Esophagus squamous epithelium (tissue), 4 donors: ENCODE results near the gene PPM1D.

ENCODE experiments used
- CTCF ChIP-seq, 6 experiments: fragments of 450-650 bp in 4 of 6; fragments of 200-600 bp in 2 of 6; sonication (generic) in 2 of 6; IDR thresholded peaks; one replicate each; pipeline ENCODE4 v1.5.1; 2016 to 2019; ENCODE audit warnings: antibody characterized with exemption in 6 of 6, mild to moderate bottlenecking in 4 of 6, moderate library complexity in 4 of 6
- POLR2A ChIP-seq, 4 donors: fragments of 450-650 bp; IDR thresholded peaks; one replicate each; pipeline ENCODE4 v1.6.1; 2017; ENCODE audit warnings: antibody characterized with exemption in 4 of 4, mild to moderate bottlenecking in 4 of 4, moderate library complexity in 3 of 4

- TF ChIP-seq CTCF (IDR thresholded peaks at IDR 0.05) (no peak), POLR2A (IDR thresholded peaks at IDR 0.05) (no peak)
Observed at GRCh38 chr17:60565233-60565632, 34.8 kb upstream of the PPM1D start.
